Fibroblast of skin of left quadriceps (primary cell): ENCODE data around the gene ATP2B2.

Experiments used
- DNase-seq, 2 experiments: peaks; one replicate each; pipeline ENCODE4 v3.0.0-alpha.2; 2013; ENCODE audit warnings: low read depth in 2 of 2

The ATP2B2 gene

DNA sequence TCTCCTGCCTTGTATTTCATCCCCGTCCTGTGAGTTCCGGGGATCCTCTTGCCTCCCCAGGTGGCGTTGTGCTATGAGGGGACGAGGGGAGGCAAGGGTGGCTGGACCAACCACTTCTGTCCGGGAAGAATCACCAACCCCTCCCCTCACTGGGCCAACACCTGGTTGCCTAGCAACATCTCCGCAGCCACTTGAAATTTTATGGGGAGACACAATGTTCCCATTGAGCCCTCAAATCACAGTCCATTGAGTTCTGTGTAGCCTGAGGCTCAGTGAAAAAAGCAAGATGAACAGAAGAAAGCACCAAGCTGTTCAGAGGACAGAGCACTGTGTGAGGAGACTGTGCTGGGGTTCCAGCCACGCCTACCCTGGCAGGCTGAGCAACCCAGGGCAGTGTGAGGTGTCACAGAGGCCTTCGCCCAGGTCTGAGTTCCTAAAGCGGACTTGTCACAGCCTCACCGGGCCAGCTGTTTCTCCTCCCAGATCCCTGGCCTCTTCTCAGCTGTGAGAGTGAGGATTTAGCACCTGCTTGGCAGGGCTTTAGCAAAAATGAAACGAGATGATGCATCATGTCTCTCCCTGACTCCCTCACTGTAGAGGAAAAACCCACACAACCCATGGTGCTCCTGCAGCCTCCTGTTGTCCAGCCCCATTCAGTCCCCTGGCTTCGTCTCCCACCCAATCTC lies 76.8 kb downstream of the ATP2B2 start:
- DNase-seq: no peak

GRCh38 chr3:10426346-10427220 lies 78.8 kb downstream of the ATP2B2 start:
- peak; percentile 29 to 39 for DNase-seq

DNA sequence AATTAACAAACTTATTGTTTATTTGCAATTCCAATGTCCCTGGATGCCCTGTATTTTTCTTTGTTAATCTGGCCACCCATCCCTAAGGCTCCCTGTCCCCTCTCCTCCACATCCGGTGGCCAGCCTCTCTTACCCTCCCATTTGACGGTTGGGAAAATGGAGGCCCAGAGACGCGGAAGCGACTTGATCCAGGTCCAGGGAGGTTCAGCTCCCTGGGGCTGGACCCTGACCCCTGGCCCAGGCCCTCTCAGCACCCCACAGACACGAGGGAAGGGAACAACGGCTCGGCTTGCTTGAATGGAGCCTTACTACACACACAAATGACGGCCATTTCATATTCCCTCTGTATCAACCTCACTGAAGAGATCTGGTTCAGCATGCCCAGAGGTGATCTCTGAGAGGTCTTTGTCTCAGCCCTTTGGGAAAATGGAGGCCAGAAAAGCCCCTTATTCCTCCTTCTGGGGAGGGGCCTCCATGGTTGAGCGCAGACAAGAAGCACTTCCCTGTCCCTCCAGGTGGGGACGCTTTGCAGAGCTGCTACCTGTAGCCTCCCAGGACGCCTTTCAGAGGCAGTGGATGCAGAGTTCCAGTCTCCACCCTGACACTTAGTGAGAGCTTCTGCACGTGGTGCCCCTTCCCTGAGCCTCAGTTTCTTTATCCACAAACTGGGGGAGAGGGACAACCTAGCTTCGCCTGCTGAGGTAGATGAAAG lies 82.1 kb downstream of the ATP2B2 start:
- DNase-seq: no peak

DNA sequence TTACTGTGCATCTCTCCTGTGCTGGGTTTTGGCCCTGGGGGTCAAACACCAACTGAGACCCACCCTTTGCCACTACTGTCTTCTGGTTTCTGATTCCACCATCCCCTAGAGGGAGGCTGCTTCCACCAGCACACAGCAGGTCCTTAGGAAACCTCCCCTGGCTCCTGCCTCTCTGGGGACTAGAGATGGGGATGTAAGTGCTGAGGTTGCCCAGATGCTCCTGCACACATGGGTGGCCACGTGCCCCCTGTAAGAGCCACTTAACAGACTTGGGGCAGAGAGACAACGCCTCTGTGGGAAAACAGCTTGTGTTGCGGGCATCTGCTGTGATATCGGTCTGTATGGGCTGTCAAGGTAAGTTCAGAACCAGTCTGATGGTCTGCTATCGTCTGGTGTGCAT lies 83.4 kb downstream of the ATP2B2 start:
- DNase-seq: no peak

GRCh38 chr3:10420745-10421475 lies 84.5 kb downstream of the ATP2B2 start:
- DNase-seq: no peak

GRCh38 chr3:10419637-10420232 lies 85.7 kb downstream of the ATP2B2 start:
- no peak for DNase-seq

GRCh38 chr3:10417847-10418246 lies 87.5 kb downstream of the ATP2B2 start:
- DNase-seq: no peak

DNA sequence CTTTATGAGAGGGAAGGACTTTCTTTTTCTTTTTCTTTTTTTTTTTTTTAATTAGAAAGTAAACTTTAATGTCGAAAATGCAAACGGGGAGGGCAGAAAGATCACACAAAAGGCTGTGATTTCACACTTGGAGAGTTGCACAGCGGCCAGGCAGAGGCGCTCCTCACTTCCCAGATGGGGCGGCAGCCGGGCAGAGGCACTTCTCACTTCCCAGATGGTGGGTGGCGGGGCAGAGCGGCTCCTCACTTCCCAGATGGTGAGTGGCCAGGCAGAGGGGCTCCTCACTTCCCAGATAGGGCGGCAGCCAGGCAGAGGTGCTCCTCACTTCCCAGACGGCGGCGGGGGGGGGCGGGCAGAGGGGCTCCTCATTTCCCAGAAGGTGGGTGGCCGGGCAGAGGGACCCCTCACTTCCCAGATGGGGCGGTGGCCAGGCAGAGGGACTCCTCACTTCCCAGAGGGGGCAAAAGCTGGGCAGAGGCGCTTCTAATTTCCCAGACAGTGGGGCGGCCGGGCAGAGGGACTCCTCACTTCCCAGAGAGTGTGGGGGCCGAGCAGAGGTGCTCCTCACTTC lies 88.6 kb downstream of the ATP2B2 start:
- no peak for DNase-seq

DNA sequence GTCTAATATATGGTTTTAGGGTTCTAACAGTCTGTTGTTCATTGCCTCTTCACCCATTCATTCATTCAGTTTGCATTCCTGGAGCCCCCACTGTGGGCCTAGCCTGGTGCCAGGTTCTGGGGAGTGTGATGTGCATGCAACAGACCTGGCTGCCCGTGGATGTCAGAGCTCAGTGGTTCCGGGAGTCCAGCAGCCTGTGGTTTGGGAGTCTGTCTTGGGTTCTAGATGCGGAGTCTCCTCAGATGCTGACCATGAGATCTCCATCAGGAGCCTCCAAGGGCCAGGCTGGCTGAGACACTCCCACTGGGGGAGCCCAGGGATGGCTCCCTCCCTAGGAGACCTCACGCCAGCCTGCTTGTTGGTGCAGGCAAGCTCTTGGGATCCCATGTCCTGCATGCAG lies 92.3 kb downstream of the ATP2B2 start:
- no peak for DNase-seq

DNA sequence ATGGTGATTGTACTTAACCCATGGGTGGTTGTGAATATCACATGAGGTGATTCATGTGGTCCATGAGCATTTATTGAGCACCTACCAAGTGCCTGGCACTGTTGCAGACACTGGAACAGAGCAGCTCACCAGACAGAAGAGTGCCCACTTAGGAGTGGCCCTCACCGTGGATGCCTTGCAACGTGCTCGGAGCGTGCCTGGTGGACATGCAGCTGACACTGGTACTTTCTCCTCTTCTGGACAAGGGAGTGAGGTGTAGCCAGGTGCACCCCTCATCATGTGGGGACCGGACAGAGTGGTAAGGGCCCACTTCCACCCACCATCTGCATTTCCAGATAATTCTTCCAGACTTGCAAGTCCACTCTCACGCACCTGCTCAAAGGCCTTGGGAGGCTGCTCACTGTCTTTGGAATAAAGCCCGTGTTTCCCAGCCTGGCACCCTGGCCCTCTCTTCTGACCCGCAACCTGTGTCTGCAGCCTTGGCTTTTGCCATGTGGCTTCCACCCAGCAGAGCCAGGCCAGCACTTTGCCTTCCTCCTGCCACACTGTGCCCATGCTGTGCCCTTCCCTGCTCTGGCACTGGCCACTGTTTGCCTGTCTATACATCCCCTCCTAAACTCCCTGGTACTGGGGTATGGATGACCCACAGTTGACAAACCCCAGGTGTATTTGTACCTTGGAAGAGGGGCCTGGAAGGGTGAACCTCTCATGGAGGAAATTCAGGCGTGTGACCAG lies 93.6 kb downstream of the ATP2B2 start:
- no peak for DNase-seq

- no peak for DNase-seq
These were observed 94.9 kb downstream of the ATP2B2 start for GRCh38 chr3:10410383-10411002.

- DNase-seq: no peak
These were observed 96.7 kb downstream of the ATP2B2 start for GRCh38 chr3:10408680-10409079.

DNA sequence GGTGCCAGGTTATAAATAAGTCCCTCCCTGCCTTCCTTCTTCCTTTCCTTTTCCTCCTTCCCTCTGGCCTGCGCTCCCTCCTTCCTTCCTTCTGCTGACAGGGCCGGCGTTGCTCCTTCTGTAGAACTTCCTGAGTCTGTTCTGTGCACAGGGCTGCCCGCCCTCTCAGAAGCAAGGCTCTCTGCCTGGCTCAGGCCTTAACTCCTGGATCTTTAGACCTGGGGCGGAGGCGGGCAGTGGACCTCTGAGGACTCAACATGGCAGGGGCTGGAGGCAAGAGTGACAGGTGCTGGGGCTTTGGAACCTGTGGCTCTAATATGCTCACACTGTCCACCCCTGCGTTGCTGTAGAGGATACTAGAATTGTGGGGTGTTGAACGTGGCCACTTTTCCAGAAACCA lies 98.0 kb downstream of the ATP2B2 start:
- no peak for DNase-seq

DNA sequence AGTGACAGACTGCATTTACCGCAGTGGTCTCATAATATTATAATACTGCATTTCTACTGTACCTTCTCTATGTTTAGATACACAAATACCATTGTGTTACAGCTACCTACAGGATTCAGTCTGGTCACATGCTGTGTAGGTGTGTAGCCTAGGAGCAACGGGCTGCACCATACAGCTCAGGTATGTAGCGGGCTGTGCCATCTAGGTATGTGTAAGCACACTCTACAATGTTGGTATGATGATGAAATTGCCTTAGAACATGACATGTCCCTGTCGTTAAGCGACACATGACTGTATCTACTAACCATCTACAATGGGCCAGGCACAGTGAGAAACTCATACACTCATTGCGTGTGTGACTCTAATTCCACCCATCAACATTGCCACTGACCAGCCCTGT lies 99.0 kb downstream of the ATP2B2 start:
- DNase-seq: no peak

- no peak for DNase-seq
These were observed 99.6 kb downstream of the ATP2B2 start for GRCh38 chr3:10405816-10406215.

GRCh38 chr3:10404876-10405275 lies 100.5 kb downstream of the ATP2B2 start:
- DNase-seq: no peak

DNA sequence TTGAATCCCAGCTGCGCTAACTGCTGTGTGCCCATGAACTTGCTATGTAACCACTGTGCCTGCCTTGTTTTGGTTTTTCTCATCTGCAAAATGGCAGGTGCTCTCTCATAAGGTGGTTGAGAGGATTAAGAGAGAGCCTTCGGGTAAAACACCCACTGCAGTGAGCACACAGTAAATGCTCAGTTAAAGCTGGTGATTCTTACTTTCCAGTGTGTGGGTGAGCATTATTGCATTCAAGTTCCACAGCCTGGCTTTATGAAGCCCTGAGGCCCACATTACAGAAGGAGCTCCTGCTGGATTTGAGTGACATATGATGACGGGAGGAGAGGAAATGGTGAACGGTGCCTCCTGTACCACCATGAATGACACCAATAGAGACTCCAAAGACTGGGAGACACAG lies 101.0 kb downstream of the ATP2B2 start:
- no peak for DNase-seq

DNA sequence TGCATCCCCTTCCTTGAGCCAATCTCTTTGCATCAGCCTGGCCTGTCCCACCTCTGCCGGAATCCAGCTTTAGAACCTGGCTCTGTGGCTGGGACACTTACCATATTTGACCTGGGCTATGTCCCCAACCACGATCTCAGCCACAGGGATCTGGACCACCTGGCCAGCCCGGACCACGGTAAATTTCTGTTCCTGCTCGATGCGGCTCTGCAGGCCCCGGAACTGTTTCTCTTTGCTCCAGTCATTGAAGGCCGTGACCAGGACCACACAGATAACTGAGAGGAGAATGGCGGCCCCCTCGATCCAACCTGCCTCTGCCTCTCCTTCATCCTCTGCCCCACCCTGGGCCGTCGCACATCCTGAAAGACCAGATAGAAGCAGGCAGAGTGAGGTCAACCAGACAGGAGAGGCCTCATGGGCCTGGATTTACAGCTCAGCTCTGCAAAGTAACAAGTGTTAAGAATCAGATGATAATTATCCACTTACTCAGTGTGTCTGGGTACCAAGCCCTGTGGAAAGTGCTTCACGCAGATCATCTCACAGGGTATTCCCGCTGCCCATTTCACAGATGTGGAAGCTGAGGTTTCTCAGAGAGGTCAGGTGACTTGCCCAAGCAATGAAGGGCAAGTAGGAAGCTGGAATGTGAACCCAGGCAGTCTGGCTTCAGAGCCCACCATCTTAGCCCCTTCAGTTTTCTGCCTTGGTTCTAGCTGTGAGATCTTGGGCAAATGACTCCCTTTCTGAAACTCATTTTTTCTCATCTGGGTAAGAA lies 103.2 kb downstream of the ATP2B2 start:
- no peak for DNase-seq
